ENCODE results near the gene ATP13A3. TPM values are rescaled to one million over a fixed set of nuclear protein-coding genes. Genes with fewer than 3 reads are reported as not detected.
A peak's percentile ranks its signal among the peaks of the same experiment; 100 is the strongest.

ATP13A3 gene
- total and polyA plus RNA-seq, 2 of the 4 experiments (the other 2 are of a cell fraction) = 48.1 to 154 TPM

DNA sequence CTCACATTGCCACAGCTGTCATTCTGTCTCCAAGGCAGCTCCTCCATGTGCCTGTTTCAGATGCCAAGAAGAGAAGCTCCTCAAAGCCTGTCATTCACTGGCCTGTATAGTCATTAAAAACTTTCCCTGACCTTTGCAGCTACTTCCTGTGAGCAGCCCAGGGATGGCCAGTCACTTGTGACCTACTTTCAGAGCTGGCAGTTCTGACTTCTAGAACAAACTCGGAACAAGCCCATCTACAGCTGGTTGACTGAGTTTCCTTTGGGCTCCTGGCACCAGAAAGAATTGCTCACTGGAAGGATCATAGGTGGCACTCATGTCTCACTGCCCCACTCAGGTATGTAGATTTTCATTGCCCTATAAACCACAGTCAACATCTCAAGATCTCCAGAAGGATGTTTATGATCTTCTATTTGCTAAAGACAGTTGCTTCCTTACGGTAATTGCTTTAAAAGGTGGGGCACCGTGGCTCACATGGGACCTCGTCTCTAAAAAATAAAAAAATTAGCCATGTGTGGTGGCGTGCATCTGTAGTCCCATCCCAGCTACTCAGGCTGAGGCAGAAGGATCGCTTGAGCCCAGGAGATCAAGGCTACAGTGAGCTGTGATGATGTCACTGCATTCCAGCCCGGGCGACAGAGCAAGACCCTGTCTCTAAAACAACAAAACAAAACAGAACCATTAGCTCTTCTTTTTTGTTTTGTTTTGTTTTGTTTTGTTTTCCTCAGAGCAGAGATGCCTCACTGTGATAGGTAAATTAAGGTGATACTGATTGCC is 11.2 kb upstream of the ATP13A3 start:
- 100% methylated on average over 1 of the region's 8 CpGs; no CpG with 5 or more reads in 1 of the 2 experiments for WGBS, 2 experiments (ENCODE audit: extremely low coverage in 2 of 2, insufficient read length in 1 of 2)
- Histone ChIP-seq H3K9me3 (ENCODE audit: control insufficient read depth, insufficient read depth, low read length) (no peaks in the 10 kb centered on the region), H3K4me2 (ENCODE audit: low read depth, low read length) (no peak overlapping the region), H3K4me1 (ENCODE audit: control insufficient read depth, insufficient read depth, low read length) (peaks cover 18% of the 10 kb centered on the region), H3K23ac (ENCODE audit: low read depth, low read length) (no peak overlapping the region), H3K27ac (ENCODE audit: insufficient read depth, low read length) (peak overlapping the region; percentile 23; the same call in 1 of the 2 replicates), H3K4ac (ENCODE audit: low read depth, low read length) (peak overlapping the region; percentile 62; the same call in 1 of the 2 replicates), H3K56ac (ENCODE audit: extremely low read depth, insufficient read depth, low read length) (no peak overlapping the region), H2BK120ac (ENCODE audit: low read depth, low read length) (peak overlapping the region; percentile 35; the same call in 1 of the 2 replicates), H3K14ac (replicated peaks; ENCODE audit: low read depth, low read length) (no peak overlapping the region; the same call in 1 of the 2 replicates), H3K18ac (ENCODE audit: low read depth, low read length) (peak overlapping the region; percentile 34; the same call in 1 of the 2 replicates), H4K5ac (ENCODE audit: low read depth, low read length) (no peak overlapping the region), H3K79me1 (ENCODE audit: low read depth in 1 of 2, low read length in 2 of 2) (no peaks in the 10 kb centered on the region; a peak in 1 of 4 replicates), H4K91ac (ENCODE audit: insufficient read depth, low read depth, low read length) (no peak overlapping the region), H3K9ac (ENCODE audit: low read depth, low read length) (no peak overlapping the region), H2AK5ac (ENCODE audit: low read depth, low read length) (0 out of 2 replicates have a peak overlapping the region, but pooled peaks have one; percentile 4), H2AFZ (replicated peaks; ENCODE audit: low read length, poor library complexity) (peak overlapping the region; percentile 9), H2BK15ac (ENCODE audit: low read depth, low read length) (peak overlapping the region; percentile 19; the same call in 1 of the 3 replicates), H2BK20ac (ENCODE audit: low read depth, low read length) (peak overlapping the region; percentile 67; the same call in 1 of the 2 replicates), H4K8ac (ENCODE audit: low read depth in 2 of 2, low read length in 2 of 2) (no peak overlapping the region; a peak in 1 of 4 replicates), H2BK5ac (ENCODE audit: low read depth, low read length, poor library complexity, severe bottlenecking) (no peak overlapping the region), H2AK9ac (replicated peaks; ENCODE audit: low read depth, low read length, poor library complexity) (peak overlapping the region; percentile 34), H3K9me1 (ENCODE audit: insufficient read depth, low read length) (peaks cover 11% of the 10 kb centered on the region), H4K20me1 (ENCODE audit: insufficient read depth, low read length) (no peaks in the 10 kb centered on the region), H3K4me3 (ENCODE audit: insufficient read depth, low read depth, low read length) (no peak overlapping the region), H3K36me3 (ENCODE audit: control insufficient read depth, insufficient read depth, low read length) (no peaks in the 10 kb centered on the region), H3K27me3 (ENCODE audit: control insufficient read depth, insufficient read depth, low read length) (no peaks in the 10 kb centered on the region)
- DNase-seq (no peak), ATAC-seq (ENCODE audit: low read depth) (no peak)
- no TSS peak for BruUV-seq (replicated peaks)
- ChIA-PET CTCF (interaction anchor here (0.6 to 0.9 kb wide), 2 partner anchors 9 to 95 kb away, joined by 4 read pairs; no protein-coding TSS in a partner anchor), POLR2A (ENCODE audit: unreplicated experiment) (no interaction called here)
- intact Hi-C loops (cut with micrococcal nuclease) = no loop called here
- in situ Hi-C loops (cut with MboI; ENCODE audit: low sequenced_read_pairs) = no loop called here
- dilution Hi-C loops (cut with HindIII; ENCODE audit: low sequenced_read_pairs, unreplicated experiment) = no loop called here
- no peak for TF ChIP-seq RAD21 (IDR thresholded peaks at IDR 0.05; ENCODE audit: low read length)
- no peak for TF ChIP-seq SMC3 (IDR thresholded peaks at IDR 0.05; ENCODE audit: low read depth, low read length)
- TF ChIP-seq MAFK (IDR thresholded peaks at IDR 0.05; ENCODE audit: low read depth, low read length) = no peak
- TF ChIP-seq CHD1 (IDR thresholded peaks at IDR 0.05; ENCODE audit: low read depth, low read length) = no peak
- TF ChIP-seq, protein P1, sequence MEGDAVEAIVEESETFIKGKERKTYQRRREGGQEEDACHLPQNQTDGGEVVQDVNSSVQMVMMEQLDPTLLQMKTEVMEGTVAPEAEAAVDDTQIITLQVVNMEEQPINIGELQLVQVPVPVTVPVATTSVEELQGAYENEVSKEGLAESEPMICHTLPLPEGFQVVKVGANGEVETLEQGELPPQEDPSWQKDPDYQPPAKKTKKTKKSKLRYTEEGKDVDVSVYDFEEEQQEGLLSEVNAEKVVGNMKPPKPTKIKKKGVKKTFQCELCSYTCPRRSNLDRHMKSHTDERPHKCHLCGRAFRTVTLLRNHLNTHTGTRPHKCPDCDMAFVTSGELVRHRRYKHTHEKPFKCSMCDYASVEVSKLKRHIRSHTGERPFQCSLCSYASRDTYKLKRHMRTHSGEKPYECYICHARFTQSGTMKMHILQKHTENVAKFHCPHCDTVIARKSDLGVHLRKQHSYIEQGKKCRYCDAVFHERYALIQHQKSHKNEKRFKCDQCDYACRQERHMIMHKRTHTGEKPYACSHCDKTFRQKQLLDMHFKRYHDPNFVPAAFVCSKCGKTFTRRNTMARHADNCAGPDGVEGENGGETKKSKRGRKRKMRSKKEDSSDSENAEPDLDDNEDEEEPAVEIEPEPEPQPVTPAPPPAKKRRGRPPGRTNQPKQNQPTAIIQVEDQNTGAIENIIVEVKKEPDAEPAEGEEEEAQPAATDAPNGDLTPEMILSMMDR (conservative IDR thresholded peaks at IDR 0.05; ENCODE audit: low read depth, low read length) = no peak
- TF ChIP-seq, protein P2, sequence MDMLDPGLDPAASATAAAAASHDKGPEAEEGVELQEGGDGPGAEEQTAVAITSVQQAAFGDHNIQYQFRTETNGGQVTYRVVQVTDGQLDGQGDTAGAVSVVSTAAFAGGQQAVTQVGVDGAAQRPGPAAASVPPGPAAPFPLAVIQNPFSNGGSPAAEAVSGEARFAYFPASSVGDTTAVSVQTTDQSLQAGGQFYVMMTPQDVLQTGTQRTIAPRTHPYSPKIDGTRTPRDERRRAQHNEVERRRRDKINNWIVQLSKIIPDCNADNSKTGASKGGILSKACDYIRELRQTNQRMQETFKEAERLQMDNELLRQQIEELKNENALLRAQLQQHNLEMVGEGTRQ (IDR thresholded peaks at IDR 0.05; ENCODE audit: low read depth, low read length) = no peak
- no peak for TF ChIP-seq FOS (IDR thresholded peaks at IDR 0.05; ENCODE audit: low read depth, low read length)
- TF ChIP-seq RCOR1 (IDR thresholded peaks at IDR 0.05; ENCODE audit: insufficient replicate concordance, low read length) = no peak
- TF ChIP-seq POLR2A (IDR thresholded peaks at IDR 0.05; ENCODE audit: low read depth, low read length) = no peak
- no peak for TF ChIP-seq CEBPB (IDR thresholded peaks at IDR 0.05; ENCODE audit: low read depth, low read length)
- no peak for TF ChIP-seq MXI1 (IDR thresholded peaks at IDR 0.05; ENCODE audit: borderline replicate concordance, low read depth, low read length)

Data from IMR-90 (cell line).